GM12878 (cell line): Measurements from ENCODE around the gene DOCK2. TPM values are rescaled to one million over a fixed set of nuclear protein-coding genes. Genes with fewer than 3 reads are reported as not detected.
"Not testable (repeated sequence)": the region's sequence is repeated elsewhere in the genome, so short reads cannot be mapped to it uniquely, and the experiment has no call there.

Source experiments
- ATAC-seq: fragments of 200-7000 bp; cut with Tn5 transposase; 3 replicates; pipeline ENCODE4 v1.9.1; 2020; ENCODE audit warnings: mild to moderate bottlenecking, moderate library complexity
- BruUV-seq: library from RNA; stranded (reverse); fragments of 400-500 nt; replicated peaks from 2 replicates; lab custom pipeline; 2021; lab: Mats Ljungman, UMichigan
- CTCF ChIA-PET: fragments of 300-600 bp; sonication (Branson Sonifier 250); formaldehyde crosslinking; extraction: SDS; loops from one replicate; lab custom pipeline; 2021; ENCODE audit warnings: inconsistent platforms; lab: Yijun Ruan, JAX
- POLR2A ChIA-PET: fragments of 350-600 bp; formaldehyde crosslinking; extraction: SDS; loops from one replicate; lab custom pipeline; 2021; ENCODE audit warnings: inconsistent platforms; lab: Charles Lee
- RAD21 ChIA-PET: fragments of 300-600 bp; sonication (Branson Sonifier 250); formaldehyde crosslinking; loops from one replicate; lab custom pipeline; 2023; ENCODE audit warnings: antibody characterized with exemption; ENCODE audit not compliant: unreplicated experiment; lab: Charles Lee
- SMC1A ChIA-PET: fragments of 300-600 bp; sonication (Branson Sonifier 250); formaldehyde crosslinking; loops from one replicate; lab custom pipeline; 2023; ENCODE audit not compliant: unreplicated experiment, uncharacterized antibody; lab: Charles Lee
- DNase-seq: peaks from one replicate; pipeline ENCODE4 v3.0.0-alpha.2; 2011; ENCODE audit warnings: low read depth, low spot score
- FAIRE-seq: peaks from 3 replicates; lab custom pipeline; 2011; peaks lifted over from hg19 to GRCh38; lab: Jason Lieb, UNC
- H2AFZ ChIP-seq: 2 replicates; pipeline ENCODE4 v1.6.0; 2011; ENCODE audit warnings: low read depth, low read length, control low read depth; ENCODE audit not compliant: control insufficient read depth
- H3K27ac ChIP-seq: 2 replicates; pipeline ENCODE4 v1.5.1; 2011; ENCODE audit warnings: control low read depth; ENCODE audit not compliant: control insufficient read depth, insufficient read depth
- H3K27me3 ChIP-seq, 2 experiments: replicated peaks in 1 of 2; 2 replicates each; pipeline versions ENCODE4 v1.6.0 to v1.6.1; 2011; ENCODE audit warnings: low read length in 1 of 2; ENCODE audit not compliant: control insufficient read depth in 2 of 2, insufficient read depth in 2 of 2
- H3K36me3 ChIP-seq, 2 experiments: 2 replicates each; pipeline ENCODE4 v1.5.1; 2011; ENCODE audit warnings: low read length in 1 of 2; ENCODE audit not compliant: control insufficient read depth in 2 of 2, insufficient read depth in 2 of 2
- H3K4me1 ChIP-seq: 2 replicates; pipeline ENCODE4 v1.6.1; 2011; ENCODE audit warnings: mild to moderate bottlenecking, low read length, moderate library complexity, mixed read lengths; ENCODE audit not compliant: control insufficient read depth, insufficient read depth
- H3K4me2 ChIP-seq: 2 replicates; pipeline ENCODE4 v1.6.0; 2011; ENCODE audit warnings: control low read depth; ENCODE audit not compliant: control insufficient read depth, insufficient read depth
- H3K4me3 ChIP-seq: fragments of 200-600 bp; sonication (generic); 2 replicates; pipeline ENCODE4 v1.5.1; 2016
- H3K79me2 ChIP-seq: 2 replicates; pipeline ENCODE4 v1.6.0; 2011; ENCODE audit warnings: low read length; ENCODE audit not compliant: control insufficient read depth, insufficient read depth
- H3K9ac ChIP-seq: 2 replicates; pipeline ENCODE4 v1.8.0; 2011; ENCODE audit warnings: low read length, control low read depth, mixed read lengths; ENCODE audit not compliant: control insufficient read depth, insufficient read depth
- H3K9me3 ChIP-seq: replicated peaks from 3 replicates; pipeline ENCODE4 v1.5.1; 2011; ENCODE audit warnings: mild to moderate bottlenecking, low read length; ENCODE audit not compliant: control insufficient read depth, insufficient read depth
- H4K20me1 ChIP-seq: 2 replicates; pipeline ENCODE4 v1.6.0; 2011; ENCODE audit not compliant: control insufficient read depth, insufficient read depth
- ATF2 ChIP-seq: IDR thresholded peaks from 2 replicates; pipeline ENCODE4 v1.6.1; 2012; ENCODE audit warnings: low read length, inconsistent platforms
- BHLHE40 ChIP-seq, 2 experiments: fragments of 450-650 bp in 1 of 2; IDR thresholded peaks; 2 replicates each; pipeline ENCODE4 v1.6.1; 2011 to 2017; ENCODE audit warnings: low read depth in 2 of 2, borderline replicate concordance in 1 of 2, improper control_type of control experiment in 1 of 2, low read length in 1 of 2, mild to moderate bottlenecking in 1 of 2
- RUNX3 ChIP-seq: IDR thresholded peaks from 2 replicates; pipeline ENCODE4 v1.6.1; 2012; ENCODE audit warnings: low read length, inconsistent platforms
- WGBS: methylation state at CpG from one replicate; pipeline ENCODE4 v1.1.6; 2016; ENCODE audit warnings: low lambda C conversion rate; ENCODE audit not compliant: insufficient replicate concordance, insufficient coverage; ENCODE audit errors: missing lambda C conversion rate; 5-methylcytosine and 5-hydroxymethylcytosine counted together
- in situ Hi-C: fragments of 300-500 bp; cut with MboI; formaldehyde crosslinking; loops from 9 replicates; pipeline ENCODE4 v1.14.3; 2018; ENCODE audit warnings: mixed read lengths
- intact Hi-C: fragments of 100-400 bp; cut with micrococcal nuclease; formaldehyde crosslinking; loops from one replicate; pipeline ENCODE4 v1.14.2; 2022; ENCODE audit not compliant: unreplicated experiment
- polyA plus RNA-seq, 11 experiments: library from polyadenylated mRNA; depleted of rRNA in 4 of 11; unstranded in 6 of 11; stranded (reverse) in 5 of 11; fragments of >200 nt; fragmentation: Nextera tagmentation in 4 of 11; fragmentation: Illumina TruSeq in 1 of 11; extraction: Ambion mirVana in 4 of 11; extraction: Trizol in 1 of 11; gene quantifications; 1 replicate in 1 of 11; 2 replicates in 10 of 11; pipeline versions ENCODE4 v1.2.1 to v1.2.3, GENCODE V29; 2011 to 2016; ENCODE audit warnings: inconsistent platforms in 2 of 11, missing spikeins in 2 of 11, low read depth in 1 of 11
- total RNA-seq, 4 experiments: library from RNA; depleted of rRNA in 3 of 4; stranded (reverse); fragments of >200 nt in 3 of 4; fragmentation: Illumina TruSeq in 1 of 4; extraction: Trizol in 1 of 4; gene quantifications; 2 replicates each; pipeline versions ENCODE4 v1.2.1 to v1.2.3, GENCODE V29; 2013 to 2021

DOCK2 gene
- total and polyA plus RNA-seq, 10 of the 15 experiments (the other 5 are each of a cell fraction or from before 2014, with no cell fraction given), result 34.2 to 192 (median 118) TPM

DNA sequence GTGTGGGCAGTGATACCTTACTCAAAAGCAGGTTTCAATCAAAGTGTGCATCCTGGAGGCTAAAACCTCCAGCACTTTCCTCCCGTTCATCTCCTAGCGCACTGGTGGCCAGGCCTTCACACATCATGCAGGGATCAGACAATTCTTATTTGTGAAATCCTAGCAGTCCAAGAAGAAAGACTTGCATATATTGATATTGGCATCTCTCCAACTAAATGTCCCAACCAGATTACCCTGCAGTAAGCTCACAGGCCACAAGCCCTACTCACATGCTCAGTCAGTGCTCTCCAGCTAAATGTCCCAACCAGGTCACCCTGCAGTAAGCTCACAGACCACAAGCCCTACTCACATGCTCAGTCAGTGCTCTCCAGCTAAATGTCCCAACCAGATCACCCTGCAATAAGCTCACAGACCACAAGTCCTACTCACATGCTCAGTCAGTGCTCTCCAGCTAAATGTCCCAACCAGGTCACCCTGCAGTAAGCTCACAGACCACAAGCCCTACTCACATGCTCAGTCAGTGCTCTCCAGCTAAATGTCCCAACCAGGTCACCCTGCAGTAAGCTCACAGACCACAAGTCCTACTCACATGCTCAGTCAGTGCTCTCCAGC lies 196.7 kb downstream of the DOCK2 start:
- Histone ChIP-seq H3K27ac (peak overlapping the region; percentile 36; the same call in 1 of the 2 replicates), H3K4me1 (peaks cover 30% of the 10 kb centered on the region)
- SMC1A ChIA-PET, result interaction anchor here (1.0 kb wide), 1 partner anchor 63 kb away, joined by 3 read pairs; no protein-coding TSS in a partner anchor
- RAD21 ChIA-PET, result interaction anchor here (2.7 to 3.1 kb wide), 2 partner anchors 28 to 55 kb away, joined by 10 to 16 read pairs; no protein-coding TSS in a partner anchor
- H3K79me2 ChIP-seq, H3K4me2 ChIP-seq, DNase-seq, H3K9ac ChIP-seq, POLR2A ChIA-PET, H3K9me3 ChIP-seq, H3K36me3 ChIP-seq, in situ Hi-C loops, H3K4me3 ChIP-seq, H4K20me1 ChIP-seq, ATAC-seq, BruUV-seq, H2AFZ ChIP-seq, H3K27me3 ChIP-seq, intact Hi-C loops, FAIRE-seq: not testable (repeated sequence)
- TF ChIP-seq RUNX3, result 0 out of 2 replicates have a peak, but pooled peaks have one; percentile 23
- 56% methylated on average over 2 of the region's 2 CpGs for WGBS
- CTCF ChIA-PET, result interaction anchor here (0.9 to 1.4 kb wide), 3 partner anchors 9 to 135 kb away, joined by 3 to 5 read pairs (median 3); no protein-coding TSS in a partner anchor

DNA sequence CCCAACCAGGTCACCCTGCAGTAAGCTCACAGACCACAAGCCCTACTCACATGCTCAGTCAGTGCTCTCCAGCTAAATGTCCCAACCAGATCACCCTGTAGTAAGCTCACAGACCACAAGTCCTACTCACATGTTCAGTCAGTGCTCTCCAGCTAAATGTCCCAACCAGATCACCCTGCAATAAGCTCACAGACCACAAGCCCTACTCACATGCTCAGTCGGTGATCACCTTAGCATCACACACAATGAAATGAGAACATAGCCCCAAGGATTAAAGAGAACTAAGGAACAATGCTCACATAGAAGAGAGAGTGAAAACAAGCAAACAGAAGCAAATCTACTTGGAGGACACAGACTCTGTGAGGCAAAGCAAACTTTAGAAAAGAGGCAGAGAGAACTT lies 197.5 kb downstream of the DOCK2 start:
- H3K4me2 ChIP-seq, H3K4me3 ChIP-seq, CTCF ChIA-PET, intact Hi-C loops, H3K9me3 ChIP-seq, FAIRE-seq, H3K27me3 ChIP-seq, H4K20me1 ChIP-seq, POLR2A ChIA-PET, H3K36me3 ChIP-seq, DNase-seq, BruUV-seq, H3K9ac ChIP-seq, H3K79me2 ChIP-seq, in situ Hi-C loops, SMC1A ChIA-PET, H2AFZ ChIP-seq: not testable (repeated sequence)
- peaks cover 37% of the 10 kb centered on the region for H3K4me1 ChIP-seq
- RAD21 ChIA-PET, result interaction anchor here (2.7 to 3.1 kb wide), 2 partner anchors 29 to 56 kb away, joined by 10 to 16 read pairs; no protein-coding TSS in a partner anchor
- WGBS, result 4% methylated on average over 1 of the region's 1 CpG
- peak overlapping the region; percentile 27; the same call in 1 of the 2 replicates for H3K27ac ChIP-seq
- TF ChIP-seq ATF2 (peak; percentile 9; the same call in 1 of the 2 replicates), RUNX3 (peak; percentile 41), BHLHE40 (IDR thresholded peaks at IDR 0.05; ENCODE audit: borderline replicate concordance in 1 of 2, low read depth in 2 of 2, low read length in 1 of 2) (peak in 1 of 2 experiments; percentile 29; a peak in 1 of 4 replicates)
- 0 out of 3 replicates have a peak, but pooled peaks have one; percentile 9 for ATAC-seq
